ENCODE results near the gene JAZF1.
A peak's percentile ranks its signal among the peaks of the same experiment; 100 is the strongest.

The JAZF1 gene

GRCh38 chr7:28180364-28181147, at the start of gene JAZF1:
Gene JAZF1 (minus strand): TSS chr7:28180795.
- peak within 1 kb of the TSS; percentile 39 for H3K4me2 ChIP-seq

GRCh38 chr7:28230261-28230660, 49.7 kb upstream of the JAZF1 start:
- no peak for TF ChIP-seq CTCF (conservative IDR thresholded peaks at IDR 0.05; ENCODE audit: low read depth, low read length)
- no peaks in the 10 kb centered on the region for H3K36me3 ChIP-seq (ENCODE audit: insufficient read depth)
- H3K4me3 ChIP-seq (IDR thresholded peaks at IDR 0.05; ENCODE audit: insufficient read depth, low read depth, low read length) = no peak overlapping the region
- no peaks in the 10 kb centered on the region for H3K27me3 ChIP-seq (ENCODE audit: insufficient read depth, low read depth)
- H3K4me1 ChIP-seq (ENCODE audit: low read depth, poor library complexity, severe bottlenecking) = no peaks in the 10 kb centered on the region
- H4K20me1 ChIP-seq (ENCODE audit: insufficient read depth) = no peaks in the 10 kb centered on the region
- no peak overlapping the region for H3K4me2 ChIP-seq
- H3K79me2 ChIP-seq (ENCODE audit: insufficient read depth, low read depth) = no peaks in the 10 kb centered on the region
- no peak overlapping the region for H2AFZ ChIP-seq (ENCODE audit: low read depth)
- no peak overlapping the region for H3K27ac ChIP-seq
- H3K9ac ChIP-seq = no peak overlapping the region

More at GRCh38 chr7:28180364-28181147, at the start of gene JAZF1:
- no peaks in the 10 kb centered on the region; the same call in 1 of the 2 replicates for H4K20me1 ChIP-seq (ENCODE audit: insufficient read depth)
- no peak within 1 kb of the TSS for H3K27ac ChIP-seq
- TF ChIP-seq CTCF (conservative IDR thresholded peaks at IDR 0.05; ENCODE audit: low read depth, low read length) = no peak
- H2AFZ ChIP-seq (ENCODE audit: low read depth) = peak within 1 kb of the TSS; percentile 47; the same call in 1 of the 2 replicates
- H3K4me3 ChIP-seq (IDR thresholded peaks at IDR 0.05; ENCODE audit: insufficient read depth, low read depth, low read length) = no peak within 1 kb of the TSS
- H3K79me2 ChIP-seq (ENCODE audit: insufficient read depth, low read depth) = peaks cover 25% of the 10 kb centered on the region
- H3K9ac ChIP-seq = peak within 1 kb of the TSS; percentile 46
- no peaks in the 10 kb centered on the region for H3K27me3 ChIP-seq (ENCODE audit: insufficient read depth, low read depth)
- peaks cover 46% of the 10 kb centered on the region for H3K4me1 ChIP-seq (ENCODE audit: low read depth, poor library complexity, severe bottlenecking)
- no peaks in the 10 kb centered on the region for H3K36me3 ChIP-seq (ENCODE audit: insufficient read depth)

- Histone ChIP-seq H3K9ac (no peak overlapping the region), H3K79me2 (ENCODE audit: insufficient read depth, low read depth) (no peaks in the 10 kb centered on the region), H3K27ac (no peak overlapping the region), H3K36me3 (ENCODE audit: insufficient read depth) (no peaks in the 10 kb centered on the region), H2AFZ (ENCODE audit: low read depth) (no peak overlapping the region), H3K4me3 (IDR thresholded peaks at IDR 0.05; ENCODE audit: insufficient read depth, low read depth, low read length) (no peak overlapping the region), H3K4me1 (ENCODE audit: low read depth, poor library complexity, severe bottlenecking) (no peaks in the 10 kb centered on the region), H3K27me3 (ENCODE audit: insufficient read depth, low read depth) (no peaks in the 10 kb centered on the region), H4K20me1 (ENCODE audit: insufficient read depth) (no peaks in the 10 kb centered on the region), H3K4me2 (no peak overlapping the region)
- no peak for TF ChIP-seq CTCF (conservative IDR thresholded peaks at IDR 0.05; ENCODE audit: low read depth, low read length)
Observed at GRCh38 chr7:28228396-28228795, 47.8 kb upstream of the JAZF1 start.

GRCh38 chr7:28226003-28226402, 45.4 kb upstream of the JAZF1 start:
- Histone ChIP-seq H3K4me3 (IDR thresholded peaks at IDR 0.05; ENCODE audit: insufficient read depth, low read depth, low read length) (no peak overlapping the region), H4K20me1 (ENCODE audit: insufficient read depth) (no peaks in the 10 kb centered on the region), H3K4me1 (ENCODE audit: low read depth, poor library complexity, severe bottlenecking) (no peaks in the 10 kb centered on the region), H3K9ac (no peak overlapping the region), H2AFZ (ENCODE audit: low read depth) (no peak overlapping the region), H3K79me2 (ENCODE audit: insufficient read depth, low read depth) (no peaks in the 10 kb centered on the region), H3K27me3 (ENCODE audit: insufficient read depth, low read depth) (no peaks in the 10 kb centered on the region), H3K4me2 (no peak overlapping the region), H3K36me3 (ENCODE audit: insufficient read depth) (no peaks in the 10 kb centered on the region), H3K27ac (no peak overlapping the region)
- no peak for TF ChIP-seq CTCF (conservative IDR thresholded peaks at IDR 0.05; ENCODE audit: low read depth, low read length)
